Suprapubic skin (tissue), 4 donors: ENCODE measurements around the gene MUCL3. TPM values are rescaled to one million over a fixed set of nuclear protein-coding genes. Genes with fewer than 3 reads are reported as not detected.
"Not testable (repeated sequence)": the region's sequence is repeated elsewhere in the genome, so short reads cannot be mapped to it uniquely, and the experiment has no call there.

Experiments
- DNase-seq, 2 donors: peaks; one replicate each; pipeline ENCODE4 v3.0.0-alpha.2; 2019; ENCODE audit warnings: low spot score in 2 of 2
- H3K27ac ChIP-seq: fragments of 200-600 bp; sonication (generic); one replicate; pipeline ENCODE4 v1.5.1; 2019
- H3K27me3 ChIP-seq: fragments of 200-600 bp; sonication (generic); one replicate; pipeline ENCODE4 v1.5.1; 2019
- H3K36me3 ChIP-seq: fragments of 200-600 bp; sonication (generic); one replicate; pipeline ENCODE4 v1.5.1; 2019
- H3K4me1 ChIP-seq: fragments of 200-600 bp; sonication (generic); one replicate; pipeline ENCODE4 v1.5.1; 2019
- H3K4me3 ChIP-seq: fragments of 200-600 bp; sonication (generic); one replicate; pipeline ENCODE4 v1.5.1; 2019; ENCODE audit warnings: mild to moderate bottlenecking
- H3K9me3 ChIP-seq: fragments of 200-600 bp; sonication (generic); one replicate; pipeline ENCODE4 v1.5.1; 2019
- EP300 ChIP-seq: sonication (generic); formaldehyde crosslinking; IDR thresholded peaks from one replicate; pipeline ENCODE4 v1.6.1; 2017; ENCODE audit warnings: antibody characterized with exemption
- POLR2A ChIP-seq, 2 donors: fragments of 450-650 bp; IDR thresholded peaks; one replicate each; pipeline ENCODE4 v1.6.1; 2017; ENCODE audit warnings: antibody characterized with exemption in 2 of 2, mild to moderate bottlenecking in 2 of 2, moderate library complexity in 2 of 2
- POLR2AphosphoS5 ChIP-seq, 3 donors: sonication (generic); formaldehyde crosslinking; IDR thresholded peaks; one replicate each; pipeline ENCODE4 v1.6.1; 2017; ENCODE audit warnings: antibody characterized with exemption in 3 of 3
- WGBS: methylation state at CpG from one replicate; pipeline ENCODE4 v1.1.5; 2018; 5-methylcytosine and 5-hydroxymethylcytosine counted together
- total RNA-seq, 4 donors: library from RNA; depleted of rRNA; stranded (reverse); fragments of >200 nt; gene quantifications; one replicate each; pipeline ENCODE4 v1.1.0, GENCODE V29; 2016
- TF ChIP-seq, protein P1 (sequence below), 2 donors: fragments of 200-600 bp in 1 of 2; fragments of 450-650 bp in 1 of 2; sonication (generic) in 1 of 2; IDR thresholded peaks; one replicate each; pipeline ENCODE4 v1.5.1; 2016 to 2019; ENCODE audit warnings: antibody characterized with exemption in 2 of 2, mild to moderate bottlenecking in 1 of 2, moderate library complexity in 1 of 2

Gene MUCL3
- total RNA-seq, 4 donors from 2014 or later = not detected

DNA sequence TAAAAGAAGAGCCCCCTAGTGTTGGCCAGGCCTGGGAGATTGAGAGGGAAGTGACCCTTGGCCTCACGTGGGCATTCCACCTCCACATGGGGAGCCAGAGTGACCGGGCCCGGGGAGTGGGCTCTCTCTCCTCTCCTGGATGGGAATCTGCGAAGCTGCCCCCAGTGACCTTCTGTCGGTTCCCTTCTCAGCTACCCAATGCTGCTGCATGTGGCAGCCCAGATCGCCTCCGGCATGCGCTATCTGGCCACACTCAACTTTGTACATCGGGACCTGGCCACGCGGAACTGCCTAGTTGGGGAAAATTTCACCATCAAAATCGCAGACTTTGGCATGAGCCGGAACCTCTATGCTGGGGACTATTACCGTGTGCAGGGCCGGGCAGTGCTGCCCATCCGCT lies 42.9 kb upstream of the MUCL3 start:
- WGBS = 80% methylated on average over 9 of the region's 16 CpGs
- Histone ChIP-seq H3K4me1 (no peaks in the 10 kb centered on the region), H3K36me3 (peaks cover 70% of the 10 kb centered on the region), H3K4me3 (no peak overlapping the region), H3K9me3 (no peaks in the 10 kb centered on the region), H3K27me3 (no peaks in the 10 kb centered on the region), H3K27ac (no peak overlapping the region)
- no peak for DNase-seq
- TF ChIP-seq, protein P1, sequence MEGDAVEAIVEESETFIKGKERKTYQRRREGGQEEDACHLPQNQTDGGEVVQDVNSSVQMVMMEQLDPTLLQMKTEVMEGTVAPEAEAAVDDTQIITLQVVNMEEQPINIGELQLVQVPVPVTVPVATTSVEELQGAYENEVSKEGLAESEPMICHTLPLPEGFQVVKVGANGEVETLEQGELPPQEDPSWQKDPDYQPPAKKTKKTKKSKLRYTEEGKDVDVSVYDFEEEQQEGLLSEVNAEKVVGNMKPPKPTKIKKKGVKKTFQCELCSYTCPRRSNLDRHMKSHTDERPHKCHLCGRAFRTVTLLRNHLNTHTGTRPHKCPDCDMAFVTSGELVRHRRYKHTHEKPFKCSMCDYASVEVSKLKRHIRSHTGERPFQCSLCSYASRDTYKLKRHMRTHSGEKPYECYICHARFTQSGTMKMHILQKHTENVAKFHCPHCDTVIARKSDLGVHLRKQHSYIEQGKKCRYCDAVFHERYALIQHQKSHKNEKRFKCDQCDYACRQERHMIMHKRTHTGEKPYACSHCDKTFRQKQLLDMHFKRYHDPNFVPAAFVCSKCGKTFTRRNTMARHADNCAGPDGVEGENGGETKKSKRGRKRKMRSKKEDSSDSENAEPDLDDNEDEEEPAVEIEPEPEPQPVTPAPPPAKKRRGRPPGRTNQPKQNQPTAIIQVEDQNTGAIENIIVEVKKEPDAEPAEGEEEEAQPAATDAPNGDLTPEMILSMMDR (IDR thresholded peaks at IDR 0.05) = no peak
- TF ChIP-seq POLR2A (IDR thresholded peaks at IDR 0.05) (no peak), POLR2AphosphoS5 (IDR thresholded peaks at IDR 0.05) (no peak), EP300 (no peak)

DNA sequence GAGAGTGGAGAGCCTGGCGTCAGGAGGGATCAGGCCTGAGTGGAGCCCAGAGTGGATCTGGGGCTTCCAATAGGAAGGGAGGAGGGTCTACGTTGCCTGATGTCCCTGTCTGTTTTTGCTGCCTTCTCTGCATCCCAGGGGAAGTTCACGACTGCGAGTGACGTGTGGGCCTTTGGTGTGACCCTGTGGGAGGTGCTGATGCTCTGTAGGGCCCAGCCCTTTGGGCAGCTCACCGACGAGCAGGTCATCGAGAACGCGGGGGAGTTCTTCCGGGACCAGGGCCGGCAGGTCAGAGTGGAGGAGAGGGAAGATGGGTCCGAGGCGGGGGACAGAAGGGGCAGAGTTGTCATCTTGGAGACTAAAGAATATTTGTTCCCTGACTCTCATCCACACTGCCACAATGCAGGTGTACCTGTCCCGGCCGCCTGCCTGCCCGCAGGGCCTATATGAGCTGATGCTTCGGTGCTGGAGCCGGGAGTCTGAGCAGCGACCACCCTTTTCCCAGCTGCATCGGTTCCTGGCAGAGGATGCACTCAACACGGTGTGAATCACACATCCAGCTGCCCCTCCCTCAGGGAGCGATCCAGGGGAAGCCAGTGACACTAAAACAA lies 41.9 kb upstream of the MUCL3 start:
- H3K36me3 ChIP-seq = peaks cover 61% of the 10 kb centered on the region
- 79% methylated on average over 15 of the region's 23 CpGs for WGBS

DNA sequence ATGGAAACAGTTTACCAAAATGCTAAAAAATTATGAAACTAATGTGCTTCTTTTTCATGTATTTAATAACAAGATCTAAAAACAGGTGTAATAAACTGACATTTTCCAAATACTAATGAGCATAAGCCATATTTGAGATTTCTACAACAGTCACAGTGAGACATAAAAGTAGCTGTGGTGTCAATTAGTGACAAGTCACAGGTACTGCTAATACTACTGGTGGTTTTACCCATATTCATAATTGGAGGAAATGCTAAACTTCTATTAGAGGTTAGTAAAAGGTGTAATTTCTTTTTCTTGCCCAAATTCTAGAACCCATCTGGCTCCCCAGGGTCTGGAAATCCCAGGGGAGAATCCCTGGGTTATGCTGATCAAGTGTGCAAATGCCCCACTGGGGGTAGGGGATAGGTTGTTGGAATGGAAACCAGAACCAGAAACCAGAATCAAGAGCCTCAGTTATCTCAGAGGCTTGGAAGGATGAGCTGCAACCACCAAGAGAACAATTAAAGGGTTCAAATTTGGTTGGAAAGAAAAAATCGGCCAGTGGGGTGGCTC lies 39.8 kb upstream of the MUCL3 start:
- WGBS = 84% methylated on average over 1 of the region's 1 CpG
- H3K4me3 ChIP-seq = no peak overlapping the region
- no peaks in the 10 kb centered on the region for H3K4me1 ChIP-seq
- no peak overlapping the region for H3K27ac ChIP-seq
- H3K27me3 ChIP-seq = no peaks in the 10 kb centered on the region
- no peaks in the 10 kb centered on the region for H3K9me3 ChIP-seq
- TF ChIP-seq, protein P1 (IDR thresholded peaks at IDR 0.05) = no peak
- no peak for TF ChIP-seq POLR2AphosphoS5 (IDR thresholded peaks at IDR 0.05)
- no peak for TF ChIP-seq POLR2A (IDR thresholded peaks at IDR 0.05)
- no peak for TF ChIP-seq EP300
- DNase-seq = no peak
- peaks cover 40% of the 10 kb centered on the region for H3K36me3 ChIP-seq

More for the DNA sequence above, 41.9 kb upstream of the MUCL3 start:
- H3K4me3 ChIP-seq = no peak overlapping the region
- TF ChIP-seq POLR2A (IDR thresholded peaks at IDR 0.05) (no peak), EP300 (no peak)
- TF ChIP-seq, protein P1 (IDR thresholded peaks at IDR 0.05) = no peak
- no peaks in the 10 kb centered on the region for H3K27me3 ChIP-seq
- no peaks in the 10 kb centered on the region for H3K4me1 ChIP-seq
- no peak for DNase-seq
- H3K27ac ChIP-seq = no peak overlapping the region
- H3K9me3 ChIP-seq = no peaks in the 10 kb centered on the region

DNA sequence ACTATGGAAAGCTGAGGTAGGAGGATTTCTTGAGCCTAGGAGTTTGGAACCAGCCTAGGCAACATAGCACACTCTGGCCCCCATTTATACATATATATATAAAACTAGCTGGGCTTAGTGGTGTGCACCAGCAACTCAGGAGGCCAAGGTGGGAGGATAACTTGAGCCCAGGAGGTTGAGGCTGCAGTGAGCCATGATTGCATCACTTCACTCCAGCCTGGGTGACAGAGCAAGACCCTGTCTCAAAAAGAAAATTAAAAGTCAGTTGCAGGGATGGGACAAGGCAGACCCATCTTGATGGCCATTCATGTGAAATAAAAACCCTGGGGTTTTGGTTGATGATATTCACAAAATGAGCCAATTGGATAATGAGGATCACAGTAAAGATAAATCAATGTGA lies 39.3 kb upstream of the MUCL3 start:
- Histone ChIP-seq H3K27me3 (no peaks in the 10 kb centered on the region), H3K36me3 (peaks cover 35% of the 10 kb centered on the region), H3K9me3 (no peaks in the 10 kb centered on the region), H3K4me1 (no peaks in the 10 kb centered on the region), H3K27ac (no peak overlapping the region), H3K4me3 (no peak overlapping the region)
- no peak for DNase-seq
- no peak for TF ChIP-seq EP300
- TF ChIP-seq POLR2AphosphoS5 (IDR thresholded peaks at IDR 0.05) = no peak

DNA sequence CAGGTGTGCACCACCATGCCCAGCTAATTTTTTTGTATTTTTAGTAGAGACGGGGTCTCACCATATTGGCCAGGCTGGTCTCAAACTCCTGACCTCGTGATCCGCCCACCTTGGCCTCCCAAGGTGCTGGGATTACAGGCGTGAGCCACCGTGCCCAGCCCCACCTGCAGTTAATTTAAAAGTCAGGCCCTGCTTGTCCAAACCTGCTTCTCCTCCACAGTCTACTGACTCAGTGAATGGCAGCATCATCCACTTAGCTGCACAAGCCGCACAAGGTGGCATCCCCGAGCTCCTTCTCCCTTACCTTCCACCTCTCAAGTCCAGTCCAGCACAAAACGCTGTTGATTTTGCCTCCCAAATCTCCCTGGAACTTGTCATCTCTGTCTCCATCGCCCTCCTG lies 38.6 kb upstream of the MUCL3 start:
- DNase-seq, H3K27me3 ChIP-seq, H3K4me1 ChIP-seq, H3K9me3 ChIP-seq, H3K27ac ChIP-seq, H3K4me3 ChIP-seq: not testable (repeated sequence)
- peaks cover 27% of the 10 kb centered on the region for H3K36me3 ChIP-seq
- WGBS = 57% methylated on average over 9 of the region's 9 CpGs

DNA sequence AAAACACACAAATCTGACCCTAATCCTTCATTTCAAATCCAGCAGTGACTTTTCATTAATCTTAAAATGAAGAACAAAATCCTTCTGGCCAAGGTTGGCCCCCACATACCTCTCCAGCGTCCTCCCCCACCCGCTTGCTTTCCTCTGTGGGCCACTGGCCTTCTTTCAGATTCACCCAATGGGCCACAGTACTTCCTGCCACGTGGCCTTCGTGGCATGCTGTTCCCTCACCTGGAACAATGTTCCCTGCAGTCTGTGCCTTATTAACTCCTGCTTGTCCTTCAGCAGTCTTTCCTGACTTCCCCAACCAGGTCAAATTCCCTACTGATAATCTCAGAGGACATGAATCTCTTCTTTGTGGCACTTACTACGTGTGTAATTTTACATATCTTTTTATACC lies 38.1 kb upstream of the MUCL3 start:
- Histone ChIP-seq H3K4me3 (no peak overlapping the region), H3K9me3 (no peaks in the 10 kb centered on the region), H3K36me3 (peaks cover 22% of the 10 kb centered on the region), H3K27me3 (no peaks in the 10 kb centered on the region), H3K27ac (no peak overlapping the region), H3K4me1 (peaks cover 4% of the 10 kb centered on the region)
- no peak for DNase-seq
- WGBS = 41% methylated on average over 5 of the region's 5 CpGs
- TF ChIP-seq POLR2A (IDR thresholded peaks at IDR 0.05) (no peak), POLR2AphosphoS5 (IDR thresholded peaks at IDR 0.05) (no peak), EP300 (no peak)
- TF ChIP-seq, protein P1 (IDR thresholded peaks at IDR 0.05) = no peak
